ENCODE measurements around the gene CCRL2. TPM values are rescaled to one million over a fixed set of nuclear protein-coding genes. Genes with fewer than 3 reads are reported as not detected.

Gene CCRL2
- total RNA-seq, 1 donor, result 0.72 TPM

DNA sequence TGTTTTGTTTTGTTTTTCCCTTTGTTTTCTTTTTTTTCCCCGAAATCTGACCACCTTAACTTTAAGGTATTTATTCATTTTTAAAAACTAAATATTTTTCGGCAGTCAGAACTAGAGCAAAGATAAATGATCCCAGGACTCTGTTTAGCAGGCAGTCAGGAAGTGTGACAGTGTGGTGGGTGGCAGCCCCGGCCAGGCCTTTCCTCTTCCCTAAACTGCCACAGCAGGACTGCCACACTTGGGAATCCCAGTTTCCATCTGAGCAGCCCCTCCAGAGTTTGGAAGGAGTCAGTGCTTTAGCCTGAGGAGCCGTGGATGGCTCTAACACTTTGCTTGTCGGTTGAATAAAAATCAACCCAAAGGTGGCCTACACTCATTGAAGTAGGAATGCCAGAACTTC, 6.9 kb downstream of the CCRL2 start:
- TF ChIP-seq, protein P1, sequence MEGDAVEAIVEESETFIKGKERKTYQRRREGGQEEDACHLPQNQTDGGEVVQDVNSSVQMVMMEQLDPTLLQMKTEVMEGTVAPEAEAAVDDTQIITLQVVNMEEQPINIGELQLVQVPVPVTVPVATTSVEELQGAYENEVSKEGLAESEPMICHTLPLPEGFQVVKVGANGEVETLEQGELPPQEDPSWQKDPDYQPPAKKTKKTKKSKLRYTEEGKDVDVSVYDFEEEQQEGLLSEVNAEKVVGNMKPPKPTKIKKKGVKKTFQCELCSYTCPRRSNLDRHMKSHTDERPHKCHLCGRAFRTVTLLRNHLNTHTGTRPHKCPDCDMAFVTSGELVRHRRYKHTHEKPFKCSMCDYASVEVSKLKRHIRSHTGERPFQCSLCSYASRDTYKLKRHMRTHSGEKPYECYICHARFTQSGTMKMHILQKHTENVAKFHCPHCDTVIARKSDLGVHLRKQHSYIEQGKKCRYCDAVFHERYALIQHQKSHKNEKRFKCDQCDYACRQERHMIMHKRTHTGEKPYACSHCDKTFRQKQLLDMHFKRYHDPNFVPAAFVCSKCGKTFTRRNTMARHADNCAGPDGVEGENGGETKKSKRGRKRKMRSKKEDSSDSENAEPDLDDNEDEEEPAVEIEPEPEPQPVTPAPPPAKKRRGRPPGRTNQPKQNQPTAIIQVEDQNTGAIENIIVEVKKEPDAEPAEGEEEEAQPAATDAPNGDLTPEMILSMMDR (IDR thresholded peaks at IDR 0.05; ENCODE audit: extremely low read depth, low read depth, low read length), result no peak
- Histone ChIP-seq H3K36me3 (ENCODE audit: insufficient read depth, low read length) (no peaks in the 10 kb centered on the region), H3K27me3 (ENCODE audit: insufficient read depth, low read length) (peaks cover 7% of the 10 kb centered on the region), H2AFZ (ENCODE audit: low read length) (no peak overlapping the region), H3K4me3 (ENCODE audit: insufficient read depth, low read length) (no peak overlapping the region), H3K79me2 (ENCODE audit: insufficient read depth, low read length) (no peaks in the 10 kb centered on the region), H3K4me1 (ENCODE audit: insufficient read depth, low read length) (peaks cover 10% of the 10 kb centered on the region), H3K4me2 (ENCODE audit: insufficient read depth, low read length) (no peak overlapping the region), H3K9me3 (ENCODE audit: low read depth, low read length) (no peaks in the 10 kb centered on the region), H4K20me1 (ENCODE audit: insufficient read depth, low read length) (no peaks in the 10 kb centered on the region), H3K27ac (ENCODE audit: low read depth, low read length) (no peak overlapping the region)
- no peak for DNase-seq (ENCODE audit: insufficient read length, low spot score, missing footprints)

DNA sequence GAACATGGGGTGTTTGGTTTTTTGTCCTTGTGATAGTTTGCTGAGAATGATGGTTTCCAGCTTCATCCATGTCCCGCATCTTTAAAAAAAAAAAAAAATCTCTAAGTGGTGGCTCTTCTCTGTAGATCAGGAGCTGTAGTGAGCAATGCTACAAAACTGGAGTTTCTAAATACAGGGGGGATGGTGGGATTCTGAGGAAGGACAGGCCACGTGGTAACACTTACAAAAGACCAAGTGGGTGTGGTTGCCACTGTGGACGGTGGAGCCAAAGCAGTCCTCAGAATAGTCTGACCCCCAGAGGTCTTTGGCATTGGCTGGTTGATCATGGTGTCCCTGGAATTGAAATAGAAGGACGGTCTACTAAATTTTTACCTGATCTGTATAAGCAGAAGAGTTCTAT, 7.7 kb downstream of the CCRL2 start:
- Histone ChIP-seq H2AFZ (ENCODE audit: low read length) (no peak overlapping the region), H3K79me2 (ENCODE audit: insufficient read depth, low read length) (no peaks in the 10 kb centered on the region), H3K4me1 (ENCODE audit: insufficient read depth, low read length) (peaks cover 10% of the 10 kb centered on the region), H3K4me2 (ENCODE audit: insufficient read depth, low read length) (no peak overlapping the region), H3K9me3 (ENCODE audit: low read depth, low read length) (no peaks in the 10 kb centered on the region), H3K36me3 (ENCODE audit: insufficient read depth, low read length) (no peaks in the 10 kb centered on the region), H3K4me3 (ENCODE audit: insufficient read depth, low read length) (no peak overlapping the region), H4K20me1 (ENCODE audit: insufficient read depth, low read length) (no peaks in the 10 kb centered on the region), H3K27me3 (ENCODE audit: insufficient read depth, low read length) (peaks cover 7% of the 10 kb centered on the region), H3K27ac (ENCODE audit: low read depth, low read length) (no peak overlapping the region)
- no peak for DNase-seq (ENCODE audit: insufficient read length, low spot score, missing footprints)
- TF ChIP-seq, protein P1 (IDR thresholded peaks at IDR 0.05; ENCODE audit: extremely low read depth, low read depth, low read length), result no peak

DNA sequence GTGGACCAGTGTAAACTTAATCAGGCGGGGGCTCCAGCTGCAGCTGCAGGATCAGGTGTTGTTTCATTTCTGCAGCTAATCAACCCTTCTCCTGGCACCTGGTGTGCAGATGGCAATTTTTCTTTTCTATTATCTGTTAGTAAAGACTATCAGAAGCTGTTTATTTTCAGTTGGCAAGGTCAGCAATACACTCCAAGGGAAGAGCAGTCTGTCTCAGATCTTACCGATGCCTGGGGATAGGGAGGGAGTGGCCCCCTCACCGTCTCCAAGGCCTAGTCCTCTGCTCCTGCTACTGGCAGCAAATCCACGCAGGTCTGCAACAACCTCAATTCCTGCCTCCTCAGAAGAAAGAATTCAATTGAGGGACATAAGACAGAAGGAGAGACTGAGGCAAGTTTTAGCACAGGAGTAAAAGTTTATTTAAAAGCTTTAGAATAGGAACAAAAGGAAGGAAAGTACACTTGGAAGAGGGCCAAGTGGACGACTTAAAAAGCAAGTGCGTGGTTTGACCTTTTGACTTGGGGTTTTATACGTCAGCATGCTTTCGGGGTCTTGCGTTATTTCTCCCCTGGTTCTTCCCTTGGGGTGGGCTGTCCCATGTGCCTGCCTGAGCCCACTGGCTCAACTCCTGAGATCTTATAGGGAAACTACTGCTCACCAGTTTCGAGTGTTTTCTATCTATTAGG, 9.2 kb downstream of the CCRL2 start:
- Histone ChIP-seq H3K9me3 (ENCODE audit: low read depth, low read length) (no peaks in the 10 kb centered on the region), H3K4me3 (ENCODE audit: insufficient read depth, low read length) (no peak overlapping the region), H3K27me3 (ENCODE audit: insufficient read depth, low read length) (peaks cover 7% of the 10 kb centered on the region), H4K20me1 (ENCODE audit: insufficient read depth, low read length) (no peaks in the 10 kb centered on the region), H3K4me2 (ENCODE audit: insufficient read depth, low read length) (no peak overlapping the region), H3K4me1 (ENCODE audit: insufficient read depth, low read length) (no peaks in the 10 kb centered on the region), H3K36me3 (ENCODE audit: insufficient read depth, low read length) (no peaks in the 10 kb centered on the region), H3K79me2 (ENCODE audit: insufficient read depth, low read length) (no peaks in the 10 kb centered on the region), H3K27ac (ENCODE audit: low read depth, low read length) (no peak overlapping the region), H2AFZ (ENCODE audit: low read length) (no peak overlapping the region)
- TF ChIP-seq, protein P1 (IDR thresholded peaks at IDR 0.05; ENCODE audit: extremely low read depth, low read depth, low read length), result no peak
- DNase-seq (ENCODE audit: insufficient read length, low spot score, missing footprints), result no peak

DNA sequence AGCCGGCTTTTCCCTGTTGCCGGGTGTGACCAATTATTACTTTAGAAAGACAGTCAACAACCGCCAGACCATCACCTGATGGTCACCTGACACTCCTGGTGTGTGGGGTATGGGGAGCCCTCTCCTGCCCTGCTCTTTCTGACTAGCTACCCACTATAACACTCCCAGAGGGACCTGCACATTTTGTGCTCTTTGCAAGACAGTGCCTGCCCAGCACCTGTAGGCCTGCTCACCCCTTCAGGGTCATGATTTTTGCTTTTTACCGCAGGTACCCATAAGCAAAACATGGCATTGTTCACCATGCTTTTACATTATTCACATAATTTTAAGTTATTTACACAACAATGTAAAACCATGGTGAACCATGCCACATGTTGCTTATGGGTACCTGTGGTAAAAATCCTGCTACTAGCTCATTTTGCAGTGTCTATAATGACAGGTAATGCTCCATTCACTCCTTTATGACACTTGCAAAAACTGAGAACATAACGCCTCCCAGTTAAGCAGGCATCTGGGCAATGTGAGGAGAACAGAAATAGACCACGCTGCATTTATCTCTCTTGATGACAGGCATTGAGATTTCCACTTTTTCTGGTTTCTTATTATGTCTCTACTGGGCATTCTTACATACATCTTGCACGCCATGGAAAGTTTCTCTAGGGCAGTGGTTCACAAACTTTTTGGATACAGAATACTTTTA, 9.9 kb downstream of the CCRL2 start:
- TF ChIP-seq, protein P1 (IDR thresholded peaks at IDR 0.05; ENCODE audit: extremely low read depth, low read depth, low read length), result no peak
- Histone ChIP-seq H3K79me2 (ENCODE audit: insufficient read depth, low read length) (no peaks in the 10 kb centered on the region), H3K4me3 (ENCODE audit: insufficient read depth, low read length) (no peak overlapping the region)

More for the DNA sequence above, 9.9 kb downstream of the CCRL2 start:
- Histone ChIP-seq H3K27me3 (ENCODE audit: insufficient read depth, low read length) (peaks cover 7% of the 10 kb centered on the region), H3K9me3 (ENCODE audit: low read depth, low read length) (no peaks in the 10 kb centered on the region), H3K4me2 (ENCODE audit: insufficient read depth, low read length) (no peak overlapping the region), H2AFZ (ENCODE audit: low read length) (no peak overlapping the region), H3K36me3 (ENCODE audit: insufficient read depth, low read length) (no peaks in the 10 kb centered on the region), H3K4me1 (ENCODE audit: insufficient read depth, low read length) (no peaks in the 10 kb centered on the region), H4K20me1 (ENCODE audit: insufficient read depth, low read length) (no peaks in the 10 kb centered on the region), H3K27ac (ENCODE audit: low read depth, low read length) (no peak overlapping the region)
- DNase-seq (ENCODE audit: insufficient read length, low spot score, missing footprints), result no peak

Measured in osteoblast (primary cell).